ENCODE measurements around the gene WNT7B.

- TF ChIP-seq CTCF (IDR thresholded peaks at IDR 0.05): no peak
- no peak for TF ChIP-seq TCF7 (CRISPR knock-in tag; IDR thresholded peaks at IDR 0.05; ENCODE audit: low read depth)
- TF ChIP-seq, protein P1, sequence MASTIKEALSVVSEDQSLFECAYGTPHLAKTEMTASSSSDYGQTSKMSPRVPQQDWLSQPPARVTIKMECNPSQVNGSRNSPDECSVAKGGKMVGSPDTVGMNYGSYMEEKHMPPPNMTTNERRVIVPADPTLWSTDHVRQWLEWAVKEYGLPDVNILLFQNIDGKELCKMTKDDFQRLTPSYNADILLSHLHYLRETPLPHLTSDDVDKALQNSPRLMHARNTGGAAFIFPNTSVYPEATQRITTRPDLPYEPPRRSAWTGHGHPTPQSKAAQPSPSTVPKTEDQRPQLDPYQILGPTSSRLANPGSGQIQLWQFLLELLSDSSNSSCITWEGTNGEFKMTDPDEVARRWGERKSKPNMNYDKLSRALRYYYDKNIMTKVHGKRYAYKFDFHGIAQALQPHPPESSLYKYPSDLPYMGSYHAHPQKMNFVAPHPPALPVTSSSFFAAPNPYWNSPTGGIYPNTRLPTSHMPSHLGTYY (CRISPR knock-in tag; IDR thresholded peaks at IDR 0.05): no peak
- TF ChIP-seq ETV6 (CRISPR knock-in tag; IDR thresholded peaks at IDR 0.05): no peak
- TF ChIP-seq ZBTB21 (CRISPR knock-in tag; IDR thresholded peaks at IDR 0.05; ENCODE audit: borderline replicate concordance): no peak
- no peak for TF ChIP-seq USF2 (CRISPR knock-in tag; IDR thresholded peaks at IDR 0.05)
- no peak for TF ChIP-seq USF1 (CRISPR knock-in tag; IDR thresholded peaks at IDR 0.05)
- TF ChIP-seq, protein P2, sequence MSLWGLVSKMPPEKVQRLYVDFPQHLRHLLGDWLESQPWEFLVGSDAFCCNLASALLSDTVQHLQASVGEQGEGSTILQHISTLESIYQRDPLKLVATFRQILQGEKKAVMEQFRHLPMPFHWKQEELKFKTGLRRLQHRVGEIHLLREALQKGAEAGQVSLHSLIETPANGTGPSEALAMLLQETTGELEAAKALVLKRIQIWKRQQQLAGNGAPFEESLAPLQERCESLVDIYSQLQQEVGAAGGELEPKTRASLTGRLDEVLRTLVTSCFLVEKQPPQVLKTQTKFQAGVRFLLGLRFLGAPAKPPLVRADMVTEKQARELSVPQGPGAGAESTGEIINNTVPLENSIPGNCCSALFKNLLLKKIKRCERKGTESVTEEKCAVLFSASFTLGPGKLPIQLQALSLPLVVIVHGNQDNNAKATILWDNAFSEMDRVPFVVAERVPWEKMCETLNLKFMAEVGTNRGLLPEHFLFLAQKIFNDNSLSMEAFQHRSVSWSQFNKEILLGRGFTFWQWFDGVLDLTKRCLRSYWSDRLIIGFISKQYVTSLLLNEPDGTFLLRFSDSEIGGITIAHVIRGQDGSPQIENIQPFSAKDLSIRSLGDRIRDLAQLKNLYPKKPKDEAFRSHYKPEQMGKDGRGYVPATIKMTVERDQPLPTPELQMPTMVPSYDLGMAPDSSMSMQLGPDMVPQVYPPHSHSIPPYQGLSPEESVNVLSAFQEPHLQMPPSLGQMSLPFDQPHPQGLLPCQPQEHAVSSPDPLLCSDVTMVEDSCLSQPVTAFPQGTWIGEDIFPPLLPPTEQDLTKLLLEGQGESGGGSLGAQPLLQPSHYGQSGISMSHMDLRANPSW (CRISPR knock-in tag; conservative IDR thresholded peaks at IDR 0.05; ENCODE audit: low read depth): no peak
- TF ChIP-seq ZNF121 (CRISPR knock-in tag; IDR thresholded peaks at IDR 0.05): no peak
- no peak for TF ChIP-seq CREB1 (CRISPR knock-in tag; IDR thresholded peaks at IDR 0.05)
- no peak for TF ChIP-seq HMGXB4 (CRISPR knock-in tag; IDR thresholded peaks at IDR 0.05)
- TF ChIP-seq ZNF263 (CRISPR knock-in tag; IDR thresholded peaks at IDR 0.05; ENCODE audit: low read depth): no peak
- no peak for TF ChIP-seq E2F4 (CRISPR knock-in tag; IDR thresholded peaks at IDR 0.05; ENCODE audit: borderline replicate concordance, low read depth)
- TF ChIP-seq, protein P3, sequence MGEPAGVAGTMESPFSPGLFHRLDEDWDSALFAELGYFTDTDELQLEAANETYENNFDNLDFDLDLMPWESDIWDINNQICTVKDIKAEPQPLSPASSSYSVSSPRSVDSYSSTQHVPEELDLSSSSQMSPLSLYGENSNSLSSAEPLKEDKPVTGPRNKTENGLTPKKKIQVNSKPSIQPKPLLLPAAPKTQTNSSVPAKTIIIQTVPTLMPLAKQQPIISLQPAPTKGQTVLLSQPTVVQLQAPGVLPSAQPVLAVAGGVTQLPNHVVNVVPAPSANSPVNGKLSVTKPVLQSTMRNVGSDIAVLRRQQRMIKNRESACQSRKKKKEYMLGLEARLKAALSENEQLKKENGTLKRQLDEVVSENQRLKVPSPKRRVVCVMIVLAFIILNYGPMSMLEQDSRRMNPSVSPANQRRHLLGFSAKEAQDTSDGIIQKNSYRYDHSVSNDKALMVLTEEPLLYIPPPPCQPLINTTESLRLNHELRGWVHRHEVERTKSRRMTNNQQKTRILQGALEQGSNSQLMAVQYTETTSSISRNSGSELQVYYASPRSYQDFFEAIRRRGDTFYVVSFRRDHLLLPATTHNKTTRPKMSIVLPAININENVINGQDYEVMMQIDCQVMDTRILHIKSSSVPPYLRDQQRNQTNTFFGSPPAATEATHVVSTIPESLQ (CRISPR knock-in tag; IDR thresholded peaks at IDR 0.05): no peak
Measured at GRCh38 chr22:45915841-45916240, 61.1 kb downstream of the WNT7B start.
